ENCODE results near the gene KIF5A.

KIF5A gene

DNA sequence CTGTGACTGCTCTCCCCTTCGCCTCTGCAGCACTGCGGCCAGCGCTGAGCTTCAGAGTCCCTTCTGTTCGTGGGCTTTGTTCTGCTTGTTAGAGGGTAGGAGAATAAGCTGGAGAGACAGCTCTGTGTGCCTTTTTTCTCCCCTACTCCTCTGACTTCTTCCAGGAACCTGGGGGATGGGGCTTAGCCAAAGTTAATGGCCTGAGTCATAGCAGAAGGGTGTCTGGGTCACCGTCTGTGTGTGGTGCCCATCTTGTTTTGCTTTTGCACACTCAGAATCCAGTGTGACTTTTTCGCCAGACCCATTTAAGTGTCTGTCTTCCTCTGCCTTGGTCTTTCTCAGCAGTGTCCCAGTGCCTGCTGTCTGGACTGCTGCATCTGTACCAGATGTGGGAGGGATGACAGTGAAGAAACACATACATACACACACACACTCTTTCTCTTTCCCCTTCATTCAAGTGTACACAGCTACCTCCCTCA, 3.0 kb downstream of the KIF5A start:
- Histone ChIP-seq H2AFZ (ENCODE audit: low read depth, low read length) (no peak overlapping the region), H4K20me1 (ENCODE audit: insufficient read depth, low read length) (no peaks in the 10 kb centered on the region), H3K27ac (ENCODE audit: low read length) (no peak overlapping the region), H3K9ac (ENCODE audit: low read length) (no peak overlapping the region), H3K4me3 (ENCODE audit: low read length) (no peak overlapping the region), H3K36me3 (replicated peaks; ENCODE audit: low read depth, low read length) (no peaks in the 10 kb centered on the region), H3K4me2 (ENCODE audit: low read length) (no peak overlapping the region), H3K27me3 (ENCODE audit: low read depth, low read length) (no peaks in the 10 kb centered on the region), H3K9me3 (ENCODE audit: insufficient read depth, low read length) (no peaks in the 10 kb centered on the region), H3K4me1 (ENCODE audit: low read length) (peaks cover 6% of the 10 kb centered on the region; the same call in 1 of the 2 replicates), H3K79me2 (ENCODE audit: low read length) (no peaks in the 10 kb centered on the region)
- TF ChIP-seq EZH2phosphoT487 (IDR thresholded peaks at IDR 0.05; ENCODE audit: low read depth) = no peak
- TF ChIP-seq, protein P1, sequence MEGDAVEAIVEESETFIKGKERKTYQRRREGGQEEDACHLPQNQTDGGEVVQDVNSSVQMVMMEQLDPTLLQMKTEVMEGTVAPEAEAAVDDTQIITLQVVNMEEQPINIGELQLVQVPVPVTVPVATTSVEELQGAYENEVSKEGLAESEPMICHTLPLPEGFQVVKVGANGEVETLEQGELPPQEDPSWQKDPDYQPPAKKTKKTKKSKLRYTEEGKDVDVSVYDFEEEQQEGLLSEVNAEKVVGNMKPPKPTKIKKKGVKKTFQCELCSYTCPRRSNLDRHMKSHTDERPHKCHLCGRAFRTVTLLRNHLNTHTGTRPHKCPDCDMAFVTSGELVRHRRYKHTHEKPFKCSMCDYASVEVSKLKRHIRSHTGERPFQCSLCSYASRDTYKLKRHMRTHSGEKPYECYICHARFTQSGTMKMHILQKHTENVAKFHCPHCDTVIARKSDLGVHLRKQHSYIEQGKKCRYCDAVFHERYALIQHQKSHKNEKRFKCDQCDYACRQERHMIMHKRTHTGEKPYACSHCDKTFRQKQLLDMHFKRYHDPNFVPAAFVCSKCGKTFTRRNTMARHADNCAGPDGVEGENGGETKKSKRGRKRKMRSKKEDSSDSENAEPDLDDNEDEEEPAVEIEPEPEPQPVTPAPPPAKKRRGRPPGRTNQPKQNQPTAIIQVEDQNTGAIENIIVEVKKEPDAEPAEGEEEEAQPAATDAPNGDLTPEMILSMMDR (IDR thresholded peaks at IDR 0.05; ENCODE audit: low read depth, low read length) = no peak

DNA sequence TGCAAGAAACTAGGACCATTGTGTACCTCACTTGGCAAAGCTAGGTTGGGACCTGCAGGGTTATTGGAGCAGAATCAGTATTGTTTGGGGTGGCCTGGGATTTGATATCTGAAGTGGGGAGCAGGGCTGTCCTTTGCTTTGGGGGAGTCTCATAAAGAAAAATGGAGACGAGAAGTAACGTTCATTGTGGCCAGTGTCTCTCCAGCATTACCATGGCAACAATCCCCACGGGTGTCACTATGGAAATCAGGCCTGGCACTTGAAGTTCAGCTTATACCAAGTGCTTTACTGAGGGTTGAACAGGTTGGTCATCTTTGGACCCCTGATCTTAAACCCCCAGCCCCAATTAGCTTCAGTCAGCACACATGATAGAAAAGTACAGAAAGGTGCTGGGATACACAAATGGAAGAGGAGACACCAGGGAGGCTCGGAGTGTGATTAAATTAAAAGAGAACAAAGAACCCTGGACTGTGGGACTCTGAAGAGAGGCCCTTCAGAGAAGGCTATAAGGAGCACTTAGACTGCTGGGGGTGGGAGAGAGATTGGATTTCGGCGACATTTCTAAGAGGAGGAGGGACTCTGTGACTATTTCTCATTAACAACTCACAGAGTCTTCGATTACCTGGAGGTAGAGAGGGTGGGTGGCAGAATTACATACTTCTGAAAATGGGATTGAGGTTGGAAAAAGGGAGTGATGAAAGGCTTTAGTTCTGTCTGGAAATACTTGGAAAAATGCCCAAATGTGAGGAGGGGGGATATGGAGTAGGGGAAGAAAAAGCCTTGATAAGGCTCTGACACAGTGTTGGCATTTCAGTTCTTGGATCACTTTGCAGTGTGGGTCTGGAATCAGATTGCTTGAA, 3.7 kb downstream of the KIF5A start:
- peaks cover 4% of the 10 kb centered on the region; the same call in 1 of the 2 replicates for H3K4me1 ChIP-seq (ENCODE audit: low read length)
- no peak overlapping the region for H2AFZ ChIP-seq (ENCODE audit: low read depth, low read length)
- no peak overlapping the region for H3K9ac ChIP-seq (ENCODE audit: low read length)
- no peaks in the 10 kb centered on the region for H3K27me3 ChIP-seq (ENCODE audit: low read depth, low read length)
- H3K9me3 ChIP-seq (ENCODE audit: insufficient read depth, low read length) = no peaks in the 10 kb centered on the region
- no peak overlapping the region for H3K4me3 ChIP-seq (ENCODE audit: low read length)
- no peak for TF ChIP-seq EZH2phosphoT487 (IDR thresholded peaks at IDR 0.05; ENCODE audit: low read depth)
- TF ChIP-seq, protein P1 (IDR thresholded peaks at IDR 0.05; ENCODE audit: low read depth, low read length) = no peak
- H3K27ac ChIP-seq (ENCODE audit: low read length) = no peak overlapping the region
- H4K20me1 ChIP-seq (ENCODE audit: insufficient read depth, low read length) = no peaks in the 10 kb centered on the region
- no peaks in the 10 kb centered on the region for H3K36me3 ChIP-seq (replicated peaks; ENCODE audit: low read depth, low read length)
- no peaks in the 10 kb centered on the region for H3K79me2 ChIP-seq (ENCODE audit: low read length)
- H3K4me2 ChIP-seq (ENCODE audit: low read length) = no peak overlapping the region

DNA sequence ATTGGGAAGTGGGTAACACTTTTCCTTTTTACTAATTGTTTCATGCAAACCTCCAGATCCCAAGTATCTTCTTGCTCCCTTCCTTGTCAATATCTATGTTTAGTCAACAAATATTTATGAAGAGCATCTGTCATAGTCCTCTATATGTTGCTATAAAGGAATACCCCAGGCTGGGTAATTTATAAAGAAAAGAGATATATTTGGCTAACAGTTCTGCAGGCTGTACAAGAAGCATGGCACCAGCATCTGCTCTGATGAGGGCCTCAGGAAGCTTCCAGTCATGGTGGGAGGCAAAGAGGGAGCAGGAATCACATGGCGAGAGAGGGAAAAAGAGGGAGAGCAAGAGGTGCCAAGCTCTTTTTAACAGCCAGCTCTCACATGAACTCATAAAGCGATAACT, 4.6 kb downstream of the KIF5A start:
- H3K79me2 ChIP-seq (ENCODE audit: low read length) = no peaks in the 10 kb centered on the region
- no peak for TF ChIP-seq EZH2phosphoT487 (IDR thresholded peaks at IDR 0.05; ENCODE audit: low read depth)
- TF ChIP-seq, protein P1 (IDR thresholded peaks at IDR 0.05; ENCODE audit: low read depth, low read length) = no peak

DNA sequence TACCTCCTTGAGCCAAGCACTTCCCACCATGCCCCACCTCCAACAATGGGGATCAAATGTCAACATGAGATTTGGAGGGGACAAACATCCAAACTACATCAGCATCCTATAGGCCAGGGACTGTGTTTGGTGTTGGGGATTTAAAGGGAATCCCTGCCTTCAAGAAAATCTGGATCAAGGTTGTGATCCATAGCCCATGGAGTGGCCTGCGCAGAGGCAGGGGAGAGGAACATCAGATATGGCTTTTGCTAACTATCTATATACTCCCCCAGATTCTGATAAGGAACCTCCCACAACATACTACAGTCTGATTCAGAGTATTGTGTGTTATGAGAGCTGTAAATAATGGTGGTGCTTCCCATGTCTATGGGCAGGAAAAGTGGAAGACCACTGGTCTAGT, 5.1 kb downstream of the KIF5A start:
- Histone ChIP-seq H3K27ac (ENCODE audit: low read length) (no peak overlapping the region), H3K79me2 (ENCODE audit: low read length) (no peaks in the 10 kb centered on the region)

More for the DNA sequence above, 4.6 kb downstream of the KIF5A start:
- Histone ChIP-seq H3K4me2 (ENCODE audit: low read length) (no peak overlapping the region), H3K9me3 (ENCODE audit: insufficient read depth, low read length) (no peaks in the 10 kb centered on the region), H3K36me3 (replicated peaks; ENCODE audit: low read depth, low read length) (no peaks in the 10 kb centered on the region), H3K9ac (ENCODE audit: low read length) (no peak overlapping the region), H3K4me1 (ENCODE audit: low read length) (no peaks in the 10 kb centered on the region), H4K20me1 (ENCODE audit: insufficient read depth, low read length) (no peaks in the 10 kb centered on the region), H3K27ac (ENCODE audit: low read length) (no peak overlapping the region), H2AFZ (ENCODE audit: low read depth, low read length) (no peak overlapping the region), H3K27me3 (ENCODE audit: low read depth, low read length) (no peaks in the 10 kb centered on the region), H3K4me3 (ENCODE audit: low read length) (no peak overlapping the region)

More for the DNA sequence above, 5.1 kb downstream of the KIF5A start:
- Histone ChIP-seq H3K9me3 (ENCODE audit: insufficient read depth, low read length) (no peaks in the 10 kb centered on the region), H3K4me3 (ENCODE audit: low read length) (no peak overlapping the region), H3K36me3 (replicated peaks; ENCODE audit: low read depth, low read length) (no peaks in the 10 kb centered on the region), H3K27me3 (ENCODE audit: low read depth, low read length) (no peaks in the 10 kb centered on the region), H3K9ac (ENCODE audit: low read length) (no peak overlapping the region), H3K4me1 (ENCODE audit: low read length) (no peaks in the 10 kb centered on the region), H2AFZ (ENCODE audit: low read depth, low read length) (no peak overlapping the region), H4K20me1 (ENCODE audit: insufficient read depth, low read length) (no peaks in the 10 kb centered on the region), H3K4me2 (ENCODE audit: low read length) (no peak overlapping the region)
- no peak for TF ChIP-seq EZH2phosphoT487 (IDR thresholded peaks at IDR 0.05; ENCODE audit: low read depth)
- TF ChIP-seq, protein P1 (IDR thresholded peaks at IDR 0.05; ENCODE audit: low read depth, low read length) = no peak

All from OCI-LY3 (cell line).